ENCODE results near the gene ADGRF1.
"Not testable (repeated sequence)": the region's sequence is repeated elsewhere in the genome, so short reads cannot be mapped to it uniquely, and the experiment has no call there.

ADGRF1 gene

GRCh38 chr6:47042275-47042791, at the start of gene ADGRF1:
TSS of gene ADGRF1 (minus strand) at chr6:47042332. CDS start at chr6:47029061, 13,271 bp downstream.
- DNase-seq (ENCODE audit: low read depth) = no peak

GRCh38 chr6:47090881-47091280, 48.7 kb upstream of the ADGRF1 start:
- DNase-seq (ENCODE audit: low read depth) = no peak

GRCh38 chr6:47089473-47089872, 47.3 kb upstream of the ADGRF1 start:
- DNase-seq (ENCODE audit: low read depth) = not testable (repeated sequence)

- no peak for DNase-seq (ENCODE audit: low read depth)
Measured at GRCh38 chr6:47086051-47086770, 44.1 kb upstream of the ADGRF1 start.

GRCh38 chr6:47084610-47085009, 42.5 kb upstream of the ADGRF1 start:
- no peak for DNase-seq (ENCODE audit: low read depth)

- DNase-seq (ENCODE audit: low read depth) = no peak
Measured at GRCh38 chr6:47083586-47084047, 41.5 kb upstream of the ADGRF1 start.

GRCh38 chr6:47080083-47080596, 38.0 kb upstream of the ADGRF1 start:
- DNase-seq (ENCODE audit: low read depth) = no peak

- DNase-seq (ENCODE audit: low read depth) = no peak
Measured at GRCh38 chr6:47079638-47080037, 37.5 kb upstream of the ADGRF1 start.

- DNase-seq (ENCODE audit: low read depth) = no peak
Measured at GRCh38 chr6:47078991-47079390, 36.9 kb upstream of the ADGRF1 start.

GRCh38 chr6:47076422-47077344, 34.6 kb upstream of the ADGRF1 start:
- no peak for DNase-seq (ENCODE audit: low read depth)

- no peak for DNase-seq (ENCODE audit: low read depth)
Measured at GRCh38 chr6:47075741-47076421, 33.7 kb upstream of the ADGRF1 start.

GRCh38 chr6:47075168-47075567, 33.0 kb upstream of the ADGRF1 start:
- DNase-seq (ENCODE audit: low read depth) = no peak

GRCh38 chr6:47073125-47074110, 31.3 kb upstream of the ADGRF1 start:
- no peak for DNase-seq (ENCODE audit: low read depth)

GRCh38 chr6:47072667-47073066, 30.5 kb upstream of the ADGRF1 start:
- no peak for DNase-seq (ENCODE audit: low read depth)

- DNase-seq (ENCODE audit: low read depth) = no peak
Measured at GRCh38 chr6:47071681-47072080, 29.5 kb upstream of the ADGRF1 start.

- no peak for DNase-seq (ENCODE audit: low read depth)
Measured at GRCh38 chr6:47070461-47070860, 28.3 kb upstream of the ADGRF1 start.

GRCh38 chr6:47069156-47069555, 27.0 kb upstream of the ADGRF1 start:
- no peak for DNase-seq (ENCODE audit: low read depth)

GRCh38 chr6:47066418-47066817, 24.3 kb upstream of the ADGRF1 start:
- DNase-seq (ENCODE audit: low read depth) = no peak

GRCh38 chr6:47064274-47064673, 22.1 kb upstream of the ADGRF1 start:
- DNase-seq (ENCODE audit: low read depth) = no peak

GRCh38 chr6:47062346-47062745, 20.2 kb upstream of the ADGRF1 start:
- DNase-seq (ENCODE audit: low read depth) = no peak
